ENCODE data around the gene SEMA4D. TPM values are rescaled to one million over a fixed set of nuclear protein-coding genes. Genes with fewer than 3 reads are reported as not detected.

Gene SEMA4D
- total and polyA plus RNA-seq, 7 donors = 1.4 to 35.1 (median 4.6) TPM

- no peak overlapping the region for H3K4me3 ChIP-seq
- intact Hi-C loops (cut with DNase I) = no loop called here
- TF ChIP-seq EP300 (IDR thresholded peaks at IDR 0.05) = no peak
- no peak for TF ChIP-seq CTCF (IDR thresholded peaks at IDR 0.05)
- no peak for TF ChIP-seq POLR2A (IDR thresholded peaks at IDR 0.05)
- no peak for TF ChIP-seq POLR2AphosphoS5 (IDR thresholded peaks at IDR 0.05)
- H3K36me3 ChIP-seq = no peaks in the 10 kb centered on the region
- H3K9me3 ChIP-seq = no peaks in the 10 kb centered on the region
- 62 to 87% methylated on average over 3 of the region's 3 CpGs for WGBS, 2 donors
- no peaks in the 10 kb centered on the region for H3K27me3 ChIP-seq
- H3K27ac ChIP-seq = no peak overlapping the region
- DNase-seq = no peak
- no peaks in the 10 kb centered on the region for H3K4me1 ChIP-seq
Measured at GRCh38 chr9:89523948-89524347, 26.0 kb upstream of the SEMA4D start.

GRCh38 chr9:89522959-89523285 is 25.0 kb upstream of the SEMA4D start:
- H3K27ac ChIP-seq = no peak overlapping the region
- no peak for TF ChIP-seq EP300 (IDR thresholded peaks at IDR 0.05)
- no peak for TF ChIP-seq POLR2AphosphoS5 (IDR thresholded peaks at IDR 0.05)
- TF ChIP-seq POLR2A (IDR thresholded peaks at IDR 0.05) = no peak
- TF ChIP-seq CTCF (IDR thresholded peaks at IDR 0.05) = no peak
- no peaks in the 10 kb centered on the region for H3K27me3 ChIP-seq
- no peaks in the 10 kb centered on the region for H3K36me3 ChIP-seq
- DNase-seq = no peak
- no peaks in the 10 kb centered on the region for H3K9me3 ChIP-seq
- H3K4me3 ChIP-seq = no peak overlapping the region
- WGBS, 2 donors = 63 to 84% methylated on average over 2 of the region's 2 CpGs
- intact Hi-C loops (cut with DNase I) = no loop called here
- no peaks in the 10 kb centered on the region for H3K4me1 ChIP-seq

- H3K36me3 ChIP-seq = no peaks in the 10 kb centered on the region
- H3K4me1 ChIP-seq = no peaks in the 10 kb centered on the region
- WGBS, 2 donors = 38 to 71% methylated on average over 11 of the region's 11 CpGs
- no peak for TF ChIP-seq EP300 (IDR thresholded peaks at IDR 0.05)
- intact Hi-C loops (cut with DNase I) = no loop called here
- H3K9me3 ChIP-seq = no peaks in the 10 kb centered on the region
- no peak for DNase-seq
- no peak overlapping the region for H3K4me3 ChIP-seq
- H3K27me3 ChIP-seq = no peaks in the 10 kb centered on the region
- H3K27ac ChIP-seq = no peak overlapping the region
Measured at GRCh38 chr9:89522261-89522958, 24.5 kb upstream of the SEMA4D start.

GRCh38 chr9:89519366-89519805 is 21.5 kb upstream of the SEMA4D start:
- Histone ChIP-seq H3K27me3 (no peaks in the 10 kb centered on the region), H3K27ac (no peak overlapping the region), H3K4me3 (no peak overlapping the region), H3K9me3 (no peaks in the 10 kb centered on the region), H3K4me1 (no peaks in the 10 kb centered on the region), H3K36me3 (no peaks in the 10 kb centered on the region)
- no peak for DNase-seq
- TF ChIP-seq EP300 (IDR thresholded peaks at IDR 0.05) (no peak), CTCF (IDR thresholded peaks at IDR 0.05) (no peak), POLR2AphosphoS5 (IDR thresholded peaks at IDR 0.05) (no peak), POLR2A (IDR thresholded peaks at IDR 0.05) (no peak)
- intact Hi-C loops (cut with DNase I) = no loop called here
- 91 to 98% methylated on average over 3 of the region's 3 CpGs for WGBS, 2 donors

- 82 to 93% methylated on average over 6 of the region's 6 CpGs for WGBS, 2 donors
- no peak overlapping the region for H3K27ac ChIP-seq
- intact Hi-C loops (cut with DNase I) = no loop called here
Measured at GRCh38 chr9:89518466-89519365, 20.8 kb upstream of the SEMA4D start.

More at GRCh38 chr9:89518466-89519365, 20.8 kb upstream of the SEMA4D start:
- H3K4me1 ChIP-seq = no peaks in the 10 kb centered on the region
- H3K4me3 ChIP-seq = no peak overlapping the region
- no peaks in the 10 kb centered on the region for H3K27me3 ChIP-seq
- no peak for DNase-seq
- H3K9me3 ChIP-seq = no peaks in the 10 kb centered on the region
- no peaks in the 10 kb centered on the region for H3K36me3 ChIP-seq
- TF ChIP-seq POLR2A (IDR thresholded peaks at IDR 0.05) (no peak), POLR2AphosphoS5 (IDR thresholded peaks at IDR 0.05) (no peak), CTCF (IDR thresholded peaks at IDR 0.05) (no peak), EP300 (IDR thresholded peaks at IDR 0.05) (no peak)
